Activated CD8-positive, alpha-beta memory T cell treated with anti-CD3 and anti-CD28 coated beads, Interleukin-2, amount 50 U/mL, for 48 hours (primary cell): ENCODE measurements around the gene PCDH19.

Experiments
- DNase-seq: peaks from one replicate; pipeline ENCODE4 v3.0.0-alpha.2; 2020

Gene PCDH19

GRCh38 chrX:100395781-100396180 is 14.3 kb downstream of the PCDH19 start:
- DNase-seq: no peak

GRCh38 chrX:100381619-100382018 is 28.5 kb downstream of the PCDH19 start:
- DNase-seq: no peak

GRCh38 chrX:100379388-100379986 is 30.6 kb downstream of the PCDH19 start:
- no peak for DNase-seq

- DNase-seq: no peak
Measured at GRCh38 chrX:100377826-100378225, 32.2 kb downstream of the PCDH19 start.

GRCh38 chrX:100376576-100376975 is 33.5 kb downstream of the PCDH19 start:
- DNase-seq: no peak

GRCh38 chrX:100373673-100374072 is 36.4 kb downstream of the PCDH19 start:
- DNase-seq: no peak

- DNase-seq: no peak
Measured at GRCh38 chrX:100368167-100368566, 41.9 kb downstream of the PCDH19 start.

GRCh38 chrX:100363896-100364295 is 46.2 kb downstream of the PCDH19 start:
- DNase-seq: no peak

GRCh38 chrX:100358766-100359165 is 51.3 kb downstream of the PCDH19 start:
- DNase-seq: no peak

- no peak for DNase-seq
Measured at GRCh38 chrX:100356351-100356896, 53.6 kb downstream of the PCDH19 start.

- DNase-seq: no peak
Measured at GRCh38 chrX:100355680-100356079, 54.4 kb downstream of the PCDH19 start.

GRCh38 chrX:100353326-100353725 is 56.7 kb downstream of the PCDH19 start:
- no peak for DNase-seq

- no peak for DNase-seq
Measured at GRCh38 chrX:100350704-100351489, 59.2 kb downstream of the PCDH19 start.

- DNase-seq: no peak
Measured at GRCh38 chrX:100349391-100349790, 60.7 kb downstream of the PCDH19 start.

GRCh38 chrX:100341142-100341510 is 68.9 kb downstream of the PCDH19 start:
- no peak for DNase-seq

GRCh38 chrX:100340491-100341141 is 69.5 kb downstream of the PCDH19 start:
- no peak for DNase-seq

- DNase-seq: no peak
Measured at GRCh38 chrX:100328351-100328750, 81.7 kb downstream of the PCDH19 start.

GRCh38 chrX:100319716-100320115 is 90.4 kb downstream of the PCDH19 start:
- DNase-seq: no peak

- DNase-seq: no peak
Measured at GRCh38 chrX:100316987-100317386, 93.1 kb downstream of the PCDH19 start.

GRCh38 chrX:100315566-100315965 is 94.5 kb downstream of the PCDH19 start:
- DNase-seq: no peak

GRCh38 chrX:100299559-100299958 is 110.5 kb downstream of the PCDH19 start:
- no peak for DNase-seq

- no peak for DNase-seq
Measured at GRCh38 chrX:100297728-100298127, 112.3 kb downstream of the PCDH19 start.

GRCh38 chrX:100296183-100296753 is 113.8 kb downstream of the PCDH19 start:
- no peak for DNase-seq

- no peak for DNase-seq
Measured at GRCh38 chrX:100294965-100295364, 115.1 kb downstream of the PCDH19 start.
